Ishikawa (cell line): ENCODE measurements around the gene CLRN1.

Experiments used
- CEBPB ChIP-seq: IDR thresholded peaks from 2 replicates; pipeline ENCODE4 v1.6.1; 2012
- CREB1 ChIP-seq: IDR thresholded peaks from 2 replicates; pipeline ENCODE4 v1.6.1; 2012; ENCODE audit warnings: low read depth
- EGR1 ChIP-seq: IDR thresholded peaks from 2 replicates; pipeline ENCODE4 v1.6.1; 2012
- NFIC ChIP-seq: IDR thresholded peaks from 2 replicates; pipeline ENCODE4 v1.6.1; 2012
- RAD21 ChIP-seq: IDR thresholded peaks from 2 replicates; pipeline ENCODE4 v1.6.1; 2012; ENCODE audit warnings: low read depth

- no peak for TF ChIP-seq CEBPB
- no peak for TF ChIP-seq RAD21
- TF ChIP-seq NFIC = no peak
- TF ChIP-seq EGR1 = no peak
- no peak for TF ChIP-seq CREB1
Observed at GRCh38 chr3:150898046-150898754, 74.3 kb downstream of the CLRN1 start.
